Measurements from ENCODE around the gene FIBCD1.

- TF ChIP-seq CTCF (IDR thresholded peaks at IDR 0.05) (no peak), POLR2A (IDR thresholded peaks at IDR 0.05) (no peak)
Measured at GRCh38 chr9:130908146-130908877, 30.7 kb downstream of the FIBCD1 start.
